NT2/D1 (cell line): ENCODE data around the gene DOCK9.

Source experiments
- SUZ12 ChIP-seq: IDR thresholded peaks from 2 replicates; pipeline ENCODE4 v1.6.1; 2011; ENCODE audit not compliant: insufficient read length, insufficient read depth; ENCODE audit errors: extremely low read depth
- ZNF274 ChIP-seq: IDR thresholded peaks from 2 replicates; pipeline ENCODE4 v1.6.1; 2011; ENCODE audit warnings: mild to moderate bottlenecking, low read depth, low read length

DNA sequence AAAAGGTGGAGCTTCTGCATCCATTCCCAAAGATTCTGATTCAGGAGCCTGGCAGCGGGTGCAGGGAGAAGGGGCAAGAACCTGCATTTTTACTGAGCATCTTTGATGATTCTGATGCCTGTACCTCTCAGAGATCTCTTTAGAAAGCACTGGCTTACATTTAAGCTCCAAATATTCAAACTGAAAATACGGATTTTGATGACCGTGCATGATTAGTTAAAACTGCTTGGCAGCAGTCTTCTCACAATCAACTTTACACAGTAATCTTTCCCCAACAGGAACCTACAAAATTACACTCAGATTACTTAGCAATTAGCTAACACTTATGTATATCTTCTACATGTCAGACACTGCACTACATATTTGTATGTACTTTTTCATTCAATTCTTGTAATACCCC, 108.9 kb downstream of the DOCK9 start:
- no peak for TF ChIP-seq SUZ12
- TF ChIP-seq ZNF274 = no peak
